HG03025 (cell line): ENCODE measurements around the gene NPHP4.

ENCODE experiments used
- ATAC-seq: cut with Tn5 transposase; IDR thresholded peaks from one replicate; pipeline ENCODE4 v1.9.1; 2021; ENCODE audit warnings: mild to moderate bottlenecking, moderate library complexity; ENCODE audit not compliant: unreplicated experiment, low FRiP score

Gene NPHP4

GRCh38 chr1:6005276-6005917 is 13.2 kb upstream of the NPHP4 start:
- no peak for ATAC-seq

- ATAC-seq: no peak
Measured at GRCh38 chr1:6004412-6005123, 12.3 kb upstream of the NPHP4 start.

- no peak for ATAC-seq
Measured at GRCh38 chr1:6003568-6004411, 11.6 kb upstream of the NPHP4 start.

GRCh38 chr1:6002714-6003501 is 10.7 kb upstream of the NPHP4 start:
- ATAC-seq: no peak

- ATAC-seq: no peak
Measured at GRCh38 chr1:6001992-6002576, 9.9 kb upstream of the NPHP4 start.

GRCh38 chr1:6000444-6001288 is 8.4 kb upstream of the NPHP4 start:
- no peak for ATAC-seq

- ATAC-seq: no peak
Measured at GRCh38 chr1:5999711-6000443, 7.7 kb upstream of the NPHP4 start.

GRCh38 chr1:5998906-5999301 is 6.7 kb upstream of the NPHP4 start:
- no peak for ATAC-seq

- ATAC-seq: no peak
Measured at GRCh38 chr1:5998051-5998905, 6.1 kb upstream of the NPHP4 start.

- no peak for ATAC-seq
Measured at GRCh38 chr1:5997316-5997715, 5.1 kb upstream of the NPHP4 start.

- ATAC-seq: no peak
Measured at GRCh38 chr1:5996641-5997270, 4.5 kb upstream of the NPHP4 start.

- no peak for ATAC-seq
Measured at GRCh38 chr1:5995871-5996630, 3.8 kb upstream of the NPHP4 start.

GRCh38 chr1:5994713-5995621 is 2.7 kb upstream of the NPHP4 start:
- ATAC-seq: no peak

- no peak for ATAC-seq
Measured at GRCh38 chr1:5993556-5994491, 1.6 kb upstream of the NPHP4 start.
